GM12875 (cell line): ENCODE data around the gene RBM38.

Experiments
- H3K4me3 ChIP-seq: one replicate; pipeline ENCODE4 v1.5.1; 2011; ENCODE audit warnings: low read depth, low read length, control low read depth
- TF ChIP-seq, protein P1 (sequence below): IDR thresholded peaks from 2 replicates; pipeline ENCODE4 v1.5.1; 2011; ENCODE audit warnings: low read depth, mild to moderate bottlenecking, control low read depth, inconsistent platforms, low read length, moderate library complexity, borderline replicate concordance; ENCODE audit not compliant: insufficient read depth

RBM38 gene

DNA sequence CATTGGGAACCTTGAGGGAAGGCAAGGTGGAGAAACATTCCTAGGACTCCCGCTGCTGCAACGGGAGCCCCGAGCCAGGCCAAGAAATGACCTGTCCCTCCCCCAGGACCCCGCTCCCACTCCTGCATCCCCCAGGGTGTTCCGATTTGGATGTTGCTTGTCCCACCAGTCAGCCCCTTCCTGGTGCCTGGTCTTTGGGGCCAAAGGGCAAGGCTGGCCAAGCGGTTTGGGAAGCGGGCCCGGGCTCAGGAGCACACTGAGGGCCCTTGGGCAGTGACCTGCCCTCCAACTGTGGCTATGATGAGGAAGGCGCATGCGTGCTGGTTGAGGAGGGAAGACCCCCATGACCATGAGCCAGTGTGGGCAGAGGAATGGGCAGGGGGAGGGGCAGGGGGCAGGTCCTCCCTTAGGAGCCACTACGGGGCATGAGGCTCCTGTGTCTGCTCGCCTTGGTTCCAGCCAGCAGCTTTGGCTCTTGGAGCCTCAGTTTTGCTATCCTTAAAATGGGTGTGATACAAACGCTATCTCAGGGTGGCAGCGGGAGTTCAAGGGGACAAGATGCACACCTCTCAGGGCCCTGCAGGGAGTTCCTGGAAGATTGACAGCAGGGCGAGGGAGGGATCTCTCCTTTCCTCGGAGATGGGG is 50.4 kb downstream of the RBM38 start:
- TF ChIP-seq, protein P1, sequence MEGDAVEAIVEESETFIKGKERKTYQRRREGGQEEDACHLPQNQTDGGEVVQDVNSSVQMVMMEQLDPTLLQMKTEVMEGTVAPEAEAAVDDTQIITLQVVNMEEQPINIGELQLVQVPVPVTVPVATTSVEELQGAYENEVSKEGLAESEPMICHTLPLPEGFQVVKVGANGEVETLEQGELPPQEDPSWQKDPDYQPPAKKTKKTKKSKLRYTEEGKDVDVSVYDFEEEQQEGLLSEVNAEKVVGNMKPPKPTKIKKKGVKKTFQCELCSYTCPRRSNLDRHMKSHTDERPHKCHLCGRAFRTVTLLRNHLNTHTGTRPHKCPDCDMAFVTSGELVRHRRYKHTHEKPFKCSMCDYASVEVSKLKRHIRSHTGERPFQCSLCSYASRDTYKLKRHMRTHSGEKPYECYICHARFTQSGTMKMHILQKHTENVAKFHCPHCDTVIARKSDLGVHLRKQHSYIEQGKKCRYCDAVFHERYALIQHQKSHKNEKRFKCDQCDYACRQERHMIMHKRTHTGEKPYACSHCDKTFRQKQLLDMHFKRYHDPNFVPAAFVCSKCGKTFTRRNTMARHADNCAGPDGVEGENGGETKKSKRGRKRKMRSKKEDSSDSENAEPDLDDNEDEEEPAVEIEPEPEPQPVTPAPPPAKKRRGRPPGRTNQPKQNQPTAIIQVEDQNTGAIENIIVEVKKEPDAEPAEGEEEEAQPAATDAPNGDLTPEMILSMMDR: no peak
- no peak overlapping the region for H3K4me3 ChIP-seq

DNA sequence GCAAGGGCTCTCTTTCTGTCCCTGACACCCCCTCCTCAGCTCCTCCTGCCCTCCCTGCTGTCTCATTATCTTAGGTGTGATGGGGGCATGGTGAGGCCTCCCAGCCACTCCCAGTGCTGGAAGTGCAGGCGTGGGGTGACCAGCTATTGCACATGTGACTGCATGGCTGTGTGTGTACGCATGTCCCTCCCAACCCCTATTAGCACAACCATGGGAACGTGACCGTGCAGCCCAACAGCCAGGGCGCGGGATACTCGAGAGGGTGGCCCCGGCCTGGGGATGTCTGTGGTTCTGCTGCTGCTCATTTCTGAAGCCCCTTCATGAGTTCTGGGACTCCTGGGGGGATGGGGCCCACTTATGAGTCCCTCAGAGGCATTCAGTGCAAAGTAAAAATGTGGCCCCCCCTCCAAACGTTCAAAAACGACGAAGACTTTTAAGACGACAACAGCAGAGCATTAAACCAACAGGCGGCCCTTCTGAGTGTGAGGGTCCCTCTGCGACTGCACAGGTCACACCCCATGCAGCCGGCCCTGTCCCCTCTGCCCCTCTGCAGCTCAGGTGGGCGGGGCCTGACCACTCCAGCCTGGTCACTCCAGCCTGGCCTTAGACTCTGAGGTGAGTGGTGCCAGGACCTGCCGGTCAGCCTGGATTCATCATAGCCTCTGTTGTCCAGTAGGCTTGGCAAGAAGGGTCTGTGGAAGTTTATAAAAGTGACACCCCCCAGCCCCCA is 51.1 kb downstream of the RBM38 start:
- no peak overlapping the region for H3K4me3 ChIP-seq
- TF ChIP-seq, protein P1: no peak

DNA sequence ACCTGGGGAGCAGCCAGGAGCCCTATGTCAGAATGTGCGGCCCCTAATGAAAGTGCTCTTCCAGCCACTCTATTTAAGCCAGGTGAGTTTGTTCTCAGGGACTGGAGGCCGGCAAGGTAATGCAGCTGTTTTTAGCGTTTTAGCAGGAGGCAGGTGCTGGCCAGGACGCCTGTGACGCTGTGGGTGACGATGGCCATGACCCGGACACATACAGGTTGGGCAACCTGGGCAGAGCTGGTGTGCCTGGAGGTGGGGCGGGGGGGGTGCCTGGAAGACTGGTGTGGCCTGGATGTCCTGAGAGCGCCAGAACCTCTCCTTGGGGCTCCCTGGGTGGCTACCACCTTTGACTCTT is 51.7 kb downstream of the RBM38 start:
- no peak overlapping the region for H3K4me3 ChIP-seq
- TF ChIP-seq, protein P1: no peak

DNA sequence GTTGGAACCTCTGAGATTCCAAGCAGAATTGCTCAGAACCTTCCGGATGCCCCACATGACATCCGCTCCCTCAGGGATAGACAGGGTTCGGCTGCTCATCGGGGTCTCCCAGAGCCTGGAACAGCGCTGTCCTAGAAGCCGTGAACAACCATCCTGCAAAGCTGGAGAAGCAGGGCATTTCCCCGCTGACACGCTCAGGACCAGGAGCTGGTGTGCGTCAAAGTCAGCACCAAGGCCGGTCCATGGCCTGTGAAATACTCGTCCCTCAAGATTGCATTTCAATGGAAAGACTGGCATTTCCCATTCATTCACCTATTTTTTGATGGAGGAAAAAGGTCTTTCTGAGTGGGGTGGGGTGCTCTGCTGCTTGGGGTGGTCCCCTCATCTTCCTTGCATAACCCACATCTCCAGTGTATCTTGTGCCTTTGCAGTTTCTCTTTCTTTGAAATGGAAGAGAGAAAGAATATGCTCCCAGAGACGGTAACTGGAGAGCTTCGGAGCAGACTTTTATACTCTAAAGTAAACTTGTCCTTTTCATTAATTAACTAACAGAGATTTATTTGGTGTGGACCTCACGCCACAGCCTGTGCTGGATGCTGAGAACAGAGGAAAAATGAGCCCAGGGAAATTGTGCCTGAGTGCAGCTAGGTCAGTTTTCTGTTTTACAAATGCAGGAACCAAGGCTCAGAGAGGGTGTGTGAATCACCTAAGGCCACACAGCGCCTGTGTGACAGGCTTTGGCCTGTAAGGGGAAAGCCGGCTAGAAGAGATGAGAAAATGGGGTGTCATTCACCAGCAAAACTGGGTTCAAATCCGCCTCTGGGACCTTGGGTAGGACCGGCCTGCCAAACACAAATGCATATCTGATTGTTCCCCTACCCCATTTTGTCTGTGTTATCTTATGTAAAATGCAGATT is 52.4 kb downstream of the RBM38 start:
- TF ChIP-seq, protein P1: no peak
- no peak overlapping the region for H3K4me3 ChIP-seq

DNA sequence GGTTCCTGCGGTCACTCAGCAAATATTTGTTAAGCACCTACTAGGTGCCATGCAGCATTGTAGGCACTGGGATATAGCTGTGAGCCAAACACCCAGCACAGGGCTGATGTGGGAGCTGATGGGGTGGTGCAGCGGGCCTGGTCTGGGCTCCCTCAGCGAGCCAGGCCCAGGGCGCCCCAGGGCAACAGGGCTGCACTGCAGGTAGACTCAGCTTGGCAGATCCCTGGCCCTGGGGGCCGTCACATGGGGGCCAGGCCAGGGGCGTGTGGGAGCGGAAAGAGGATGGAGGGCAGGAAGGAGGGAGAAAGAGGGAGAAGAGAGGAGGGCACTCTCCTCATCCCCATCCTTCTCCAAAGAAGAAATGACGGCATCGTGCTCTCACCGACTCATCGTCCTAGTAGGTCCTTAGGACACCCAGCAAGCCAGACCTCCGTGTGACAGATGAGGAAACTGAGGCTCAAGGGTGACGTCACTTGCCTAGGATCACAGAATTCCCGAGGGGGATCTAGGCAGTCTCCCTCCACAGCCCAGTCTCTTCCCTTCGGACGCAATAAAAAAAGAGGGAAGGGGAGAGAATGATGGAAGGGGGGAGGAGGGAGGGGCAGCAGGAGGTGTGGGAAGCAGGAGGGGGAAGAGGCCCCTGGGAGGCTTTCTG is 53.3 kb downstream of the RBM38 start:
- TF ChIP-seq, protein P1: no peak
- no peak overlapping the region for H3K4me3 ChIP-seq

DNA sequence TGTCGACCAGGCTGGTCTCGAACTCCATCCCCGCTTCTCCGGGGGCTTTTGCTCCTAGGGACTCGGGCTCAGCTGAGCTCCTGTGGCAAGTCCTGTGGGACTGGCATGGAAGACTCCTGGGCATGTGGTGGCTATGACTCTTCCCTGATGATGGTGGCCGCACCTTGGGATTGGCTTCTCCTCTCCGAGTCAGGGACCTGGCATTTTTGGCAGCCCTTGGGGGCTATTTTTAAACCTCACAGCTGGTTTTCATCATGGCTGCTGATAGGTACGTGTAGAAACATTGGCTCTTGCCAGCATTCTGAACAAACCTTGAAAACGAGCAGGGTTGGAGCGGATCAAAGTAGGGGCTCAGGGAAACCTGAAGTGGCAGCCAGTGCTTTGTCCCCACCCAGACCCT is 54.1 kb downstream of the RBM38 start:
- H3K4me3 ChIP-seq: no peak overlapping the region
- TF ChIP-seq, protein P1: no peak
